ENCODE results near the gene DIP2C.
"Not testable (repeated sequence)": the region's sequence is repeated elsewhere in the genome, so short reads cannot be mapped to it uniquely, and the experiment has no call there.

The DIP2C gene

DNA sequence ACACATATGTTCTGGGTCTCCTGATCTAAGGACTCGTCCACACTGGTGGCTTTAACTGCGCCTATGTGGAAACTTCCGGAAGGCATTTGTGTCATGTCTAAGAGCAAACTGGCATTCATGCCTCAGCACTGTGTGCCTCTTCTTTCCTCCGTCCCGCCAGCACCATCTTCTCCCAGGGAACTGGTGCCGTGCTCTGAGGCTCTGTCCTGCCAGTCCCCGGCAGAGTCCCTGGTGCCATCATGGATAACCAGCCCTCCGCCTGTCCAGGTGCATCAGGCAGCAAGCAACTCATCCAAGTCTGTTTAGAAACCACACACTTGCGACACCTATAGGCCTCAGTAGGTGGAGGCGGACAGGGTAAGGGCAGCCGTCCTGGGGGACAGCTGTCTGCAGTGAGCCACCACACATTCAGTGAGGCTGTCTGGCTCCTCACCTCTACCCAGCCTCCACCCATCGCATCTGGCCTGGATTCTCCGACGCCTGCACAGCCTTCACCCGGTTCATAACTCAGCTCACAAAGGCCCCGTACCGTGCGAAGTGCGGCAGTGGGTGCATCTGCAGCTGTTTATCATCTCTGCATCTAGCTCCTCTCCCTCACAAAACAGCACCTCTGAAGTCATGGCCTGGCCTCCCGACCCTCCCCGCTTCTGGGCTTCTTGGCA is 162.7 kb downstream of the DIP2C start:
- DNase-seq: no peak

DNA sequence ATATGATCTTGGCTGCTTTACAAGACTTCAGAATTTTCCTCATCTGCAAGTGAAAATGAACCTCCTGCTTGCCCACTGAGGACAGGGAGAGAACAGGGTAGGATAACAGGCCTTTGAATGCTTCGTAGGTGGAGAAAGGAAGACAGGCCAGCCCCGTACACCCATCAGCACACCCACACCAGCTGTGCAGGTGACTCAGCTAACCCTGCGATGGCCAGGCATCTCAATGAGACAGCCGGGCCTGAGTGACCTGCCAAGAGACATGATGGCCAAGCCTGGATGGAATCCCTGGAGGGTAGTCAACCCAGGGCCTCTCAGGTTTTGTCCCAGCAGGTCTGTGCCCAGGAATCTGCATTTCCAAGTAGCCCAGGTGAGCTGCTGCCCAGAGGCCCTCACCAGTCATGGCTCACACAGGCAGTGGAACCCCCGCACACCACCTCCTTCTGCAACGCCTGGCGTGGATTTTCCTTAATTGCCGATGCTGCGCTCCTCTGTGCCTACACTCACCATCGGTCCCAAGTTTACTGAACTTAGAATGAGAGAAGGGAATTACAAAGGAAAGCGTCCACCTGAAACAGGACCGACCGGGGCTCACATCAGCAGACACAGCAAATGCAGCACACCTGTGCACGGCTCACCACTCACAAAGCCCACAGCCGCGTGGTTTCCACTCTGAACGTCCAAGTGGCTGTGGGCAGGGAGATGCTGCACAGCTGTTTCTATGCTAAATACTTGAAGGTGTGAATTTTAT is 163.7 kb downstream of the DIP2C start:
- no peak for DNase-seq

DNA sequence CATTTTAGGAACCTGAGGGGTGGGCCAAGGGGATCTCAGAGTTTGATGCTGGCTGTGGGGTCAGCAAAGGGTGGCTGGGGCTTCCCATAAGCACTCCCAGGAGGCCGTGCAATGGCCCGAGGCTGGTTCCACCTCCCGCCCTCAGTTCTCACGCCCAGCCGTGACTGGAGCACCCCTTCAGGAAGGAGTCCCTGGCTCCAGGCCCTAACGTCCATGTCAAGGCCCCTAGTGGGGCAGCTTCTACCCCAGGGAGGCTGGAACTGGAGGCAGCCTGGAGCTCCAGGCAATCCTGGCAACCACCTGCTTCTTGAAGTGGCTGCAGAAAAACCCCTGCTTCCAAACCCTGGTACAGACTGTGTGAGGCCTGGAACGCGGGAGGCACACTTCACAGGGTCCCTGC is 165.5 kb downstream of the DIP2C start:
- no peak for DNase-seq

DNA sequence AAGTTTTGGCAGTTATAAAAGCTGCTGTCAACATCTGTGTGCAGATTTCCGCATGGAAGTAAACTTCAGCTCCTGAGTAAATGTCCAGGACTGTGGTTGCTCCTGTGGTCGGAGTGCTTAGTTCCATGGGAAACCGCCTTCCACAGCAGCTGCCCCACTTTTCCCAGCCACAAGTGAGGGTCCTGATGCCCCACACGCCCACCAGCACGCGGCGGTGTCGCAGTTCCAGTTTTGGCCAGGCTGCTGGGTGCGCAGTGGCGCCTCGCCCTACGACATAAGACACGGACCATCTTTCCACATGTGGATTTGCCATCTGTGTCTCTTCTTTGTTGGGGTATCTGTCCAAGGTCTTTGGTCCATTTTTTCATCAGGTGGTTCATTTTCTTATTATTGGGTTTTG is 167.1 kb downstream of the DIP2C start:
- no peak for DNase-seq

DNA sequence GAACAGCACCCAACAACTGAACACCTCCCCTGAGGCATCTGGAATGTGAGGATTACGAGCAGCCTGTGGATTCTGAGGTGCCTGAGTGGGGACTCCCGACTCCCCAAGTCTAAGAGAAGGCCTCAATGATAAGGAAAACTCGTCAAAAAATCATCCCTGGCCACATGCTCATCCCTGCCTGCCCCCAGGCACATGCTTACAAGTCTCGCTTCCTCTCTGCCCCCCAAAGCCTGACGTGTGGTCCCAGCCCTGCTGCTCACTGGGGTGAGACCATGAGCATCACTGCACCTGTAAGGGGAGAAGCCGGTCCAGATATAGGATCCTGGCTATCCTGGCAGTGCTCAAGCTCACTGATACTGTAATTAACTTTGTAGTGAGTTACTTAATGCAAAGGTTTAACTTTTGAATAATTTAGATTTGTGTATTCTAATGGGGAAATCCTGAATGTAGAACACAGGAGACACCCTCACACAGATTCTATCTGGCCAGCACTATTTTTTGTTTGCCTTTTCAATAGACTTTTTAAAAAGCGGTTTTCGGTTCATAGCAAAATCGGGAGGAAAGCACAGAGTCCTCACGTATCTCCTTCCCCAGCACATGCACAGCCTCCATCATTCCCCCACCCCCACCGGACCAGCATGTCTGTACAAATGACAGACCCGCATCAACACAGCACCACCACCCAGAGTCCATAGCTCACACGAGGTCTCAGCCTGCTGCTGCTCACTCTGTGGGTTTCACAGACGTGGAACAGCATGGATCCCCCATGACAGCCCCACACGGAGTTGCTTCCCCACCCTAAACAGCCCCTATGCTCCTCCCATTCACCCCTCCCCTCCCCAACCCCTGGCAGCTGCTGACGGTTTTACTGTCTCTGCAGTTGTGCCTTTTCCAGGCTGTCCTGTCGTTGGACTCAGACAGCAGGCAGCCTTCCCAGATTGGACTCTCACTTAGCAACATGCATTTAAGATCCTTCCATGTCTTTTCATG is 167.9 kb downstream of the DIP2C start:
- DNase-seq: no peak

DNA sequence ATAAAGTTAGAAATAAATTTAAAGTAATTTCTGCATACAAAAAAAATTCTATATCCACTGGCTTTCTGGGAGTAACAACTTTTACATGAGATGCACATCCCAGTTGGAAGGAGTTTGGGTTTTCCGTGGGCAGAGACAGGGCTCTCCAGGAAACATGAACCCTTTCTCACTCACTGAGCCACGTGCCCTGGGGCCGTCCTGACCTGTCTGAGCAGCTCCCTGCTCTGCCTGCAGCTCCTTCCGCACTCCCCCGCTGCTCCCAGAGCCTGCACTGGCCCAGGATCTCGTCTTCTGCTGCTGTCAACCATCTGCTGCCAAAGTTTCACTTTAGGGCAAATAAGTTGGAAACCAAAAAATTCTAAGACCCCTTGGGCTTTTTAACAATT is 169.1 kb downstream of the DIP2C start:
- DNase-seq: no peak

DNA sequence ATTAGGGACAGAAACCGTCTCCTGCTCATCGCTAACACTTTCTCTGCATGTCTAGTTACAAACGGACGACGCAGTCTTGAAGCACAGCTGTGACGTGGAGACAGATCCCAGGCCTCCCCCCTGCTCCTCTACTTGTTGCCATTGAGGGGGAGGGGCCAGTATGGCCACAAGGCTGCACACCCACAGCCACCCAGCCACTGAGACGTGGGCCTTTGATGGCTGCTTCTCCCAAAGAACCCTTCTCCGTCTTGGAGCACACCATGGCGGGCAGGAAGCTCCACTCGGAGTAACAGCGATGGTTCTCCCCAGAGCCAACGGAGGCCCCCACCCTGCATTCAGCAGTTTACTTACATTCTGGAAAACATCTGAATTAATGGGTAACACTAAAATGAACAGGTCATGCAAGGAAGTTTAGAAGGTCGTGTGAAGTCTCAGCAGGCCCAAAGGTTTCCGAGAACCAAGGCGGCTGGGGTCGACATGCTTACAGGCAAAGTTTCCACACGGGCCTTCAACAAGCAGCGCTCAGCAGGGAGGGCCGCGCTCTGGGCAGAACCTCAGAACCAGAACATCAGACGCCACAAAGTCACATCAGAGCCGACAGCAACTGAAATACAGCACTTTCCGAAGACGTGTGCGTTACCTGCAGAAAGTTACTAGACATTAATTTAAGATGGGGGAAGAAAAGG is 169.6 kb downstream of the DIP2C start:
- DNase-seq: no peak

DNA sequence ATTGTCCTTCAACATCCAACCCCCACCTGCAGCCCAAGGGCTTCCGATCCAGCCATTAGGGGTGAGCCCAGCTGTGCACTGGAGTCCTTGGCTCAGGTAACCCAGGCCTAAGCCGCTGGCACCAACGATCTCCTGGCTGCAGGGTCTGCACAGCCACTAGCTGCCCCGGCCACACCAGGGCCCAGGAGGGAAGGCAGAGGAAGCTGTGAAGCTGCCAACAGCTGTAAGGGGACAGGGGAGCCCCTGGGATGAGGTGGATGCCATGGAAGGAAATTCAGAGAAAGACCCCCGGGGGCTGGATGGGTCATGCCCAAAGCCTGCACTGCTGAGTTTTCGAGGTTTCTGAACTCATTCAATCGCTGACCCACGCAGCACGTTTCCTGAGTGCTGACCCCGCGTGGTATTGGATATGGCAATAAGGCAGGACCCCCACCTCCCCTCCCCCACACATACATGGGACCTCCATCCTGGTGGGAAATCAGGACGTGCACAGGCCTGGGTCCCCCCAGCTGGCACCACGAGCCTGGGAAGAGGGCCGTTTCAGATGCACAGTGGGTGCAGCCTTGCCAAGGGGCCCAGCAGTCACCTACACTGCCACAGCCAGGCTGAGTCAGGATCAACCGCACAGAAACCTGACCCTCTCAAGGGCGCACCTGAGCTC is 170.3 kb downstream of the DIP2C start:
- DNase-seq: no peak

DNA sequence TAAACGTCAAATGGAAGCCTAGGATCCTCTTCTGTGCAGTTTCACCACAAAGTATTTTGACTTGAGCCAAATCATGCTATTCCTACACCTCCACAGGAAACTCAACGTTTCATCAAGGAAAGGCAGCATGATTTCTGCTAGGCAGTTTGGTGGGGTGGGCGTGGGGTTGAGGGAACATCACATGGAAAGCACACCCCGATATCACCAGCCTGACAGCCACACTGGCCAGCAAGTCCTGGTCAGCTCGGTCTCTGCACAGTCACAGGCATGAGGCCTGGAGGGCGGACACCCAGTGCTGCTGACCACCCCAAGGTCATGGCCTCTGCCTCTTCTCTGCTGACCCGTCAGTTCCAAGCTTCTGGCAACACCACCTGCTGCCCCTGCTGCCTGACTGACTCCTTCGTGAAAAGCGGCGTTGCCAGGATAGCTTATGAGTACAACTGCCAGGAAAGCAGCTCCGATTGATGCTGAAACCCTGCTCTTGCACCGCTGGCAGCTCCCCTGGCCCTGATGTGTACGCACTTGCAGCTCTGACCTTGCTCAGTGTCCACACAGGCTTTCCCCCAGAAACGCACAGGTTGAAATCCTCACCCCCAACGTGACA is 171.5 kb downstream of the DIP2C start:
- DNase-seq: no peak

DNA sequence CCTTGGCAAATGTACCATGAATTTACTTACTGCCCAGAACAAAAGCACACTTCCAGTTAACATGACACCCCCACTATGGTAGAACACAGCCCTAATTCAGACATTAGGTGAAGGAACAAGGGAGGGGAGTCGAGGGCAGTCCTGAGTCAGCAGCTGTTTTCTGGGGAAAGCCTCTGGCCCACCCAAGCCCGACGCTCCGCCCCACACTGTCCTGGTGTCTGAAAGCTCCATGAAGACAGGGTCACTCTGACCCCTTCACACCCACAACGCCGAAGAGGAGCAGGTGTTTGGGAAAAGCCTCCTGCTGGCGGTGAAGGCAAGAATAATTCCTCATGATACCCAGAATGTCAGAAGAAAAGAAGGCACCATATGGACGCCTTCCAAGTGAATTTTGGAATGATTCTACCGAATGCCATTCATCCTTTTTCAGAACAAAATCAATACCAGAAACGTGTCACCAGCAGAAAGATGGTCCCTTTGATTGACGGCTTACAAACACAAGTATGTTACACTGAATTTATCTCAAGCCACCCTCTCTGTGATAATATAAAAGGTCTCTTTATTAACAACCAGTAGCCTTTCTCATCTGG is 172.1 kb downstream of the DIP2C start:
- DNase-seq: no peak

DNA sequence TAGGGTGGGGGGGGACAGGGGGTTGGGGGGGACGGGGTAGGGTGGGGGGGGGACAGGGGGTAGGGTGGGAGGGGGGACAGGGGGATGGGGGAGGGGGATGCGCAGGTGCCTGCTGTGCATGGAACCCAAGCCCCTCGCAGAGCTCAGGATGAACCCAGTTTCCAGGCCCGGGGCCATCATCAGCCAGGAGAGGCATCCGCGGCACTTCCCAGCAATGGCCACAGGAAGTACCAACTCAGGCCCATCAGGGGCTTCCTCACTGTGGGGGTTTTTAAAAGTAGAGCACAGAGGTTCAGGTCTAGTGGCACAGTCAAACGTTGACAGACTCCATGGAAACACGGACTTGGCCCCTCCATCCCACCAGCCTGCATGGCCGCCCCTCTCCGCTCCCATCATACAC is 172.7 kb downstream of the DIP2C start:
- DNase-seq: no peak

DNA sequence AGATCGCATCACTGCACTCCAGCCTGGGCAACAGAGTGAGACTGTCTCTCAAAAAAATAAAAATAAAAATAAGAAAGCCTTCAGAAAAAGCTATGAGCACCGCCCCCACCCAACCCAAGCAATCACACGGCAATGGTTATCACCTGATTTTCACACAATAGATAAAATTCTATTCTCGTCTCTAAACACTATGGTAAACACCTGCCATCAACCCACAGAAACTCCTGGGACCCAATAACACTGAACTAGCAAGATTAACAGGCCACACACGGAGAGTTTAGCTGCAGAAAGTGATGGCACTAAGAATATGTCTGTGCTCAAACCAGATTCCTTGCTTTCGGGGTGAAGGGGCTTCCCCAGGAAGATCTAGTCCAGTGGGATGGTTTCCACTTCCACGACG is 173.8 kb downstream of the DIP2C start:
- no peak for DNase-seq

DNA sequence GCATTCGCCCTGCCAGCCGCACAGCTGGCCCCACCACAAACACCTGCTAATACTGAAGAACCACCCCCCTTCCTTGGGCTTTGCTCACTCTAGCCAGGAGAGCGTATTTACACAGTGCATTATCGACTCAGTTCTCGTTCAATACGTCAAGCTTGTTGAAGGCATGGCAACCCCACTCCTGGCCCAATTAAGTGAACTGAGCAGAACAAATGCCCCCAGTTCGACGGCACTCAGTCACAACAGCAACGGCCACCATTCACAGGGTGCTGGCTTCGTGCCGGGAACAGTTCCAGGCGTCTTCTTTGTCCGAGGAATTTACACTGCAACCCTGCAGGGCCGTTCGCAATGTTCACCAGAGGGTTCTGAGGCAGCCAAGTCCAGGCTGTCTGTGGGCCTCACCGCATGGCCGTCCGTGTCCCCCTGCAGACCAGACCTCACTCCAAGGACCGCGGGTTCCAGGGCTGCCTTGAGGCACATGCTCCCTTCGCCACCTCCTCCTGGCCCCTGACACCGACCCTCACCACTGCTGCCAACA is 175.3 kb downstream of the DIP2C start:
- no peak for DNase-seq

DNA sequence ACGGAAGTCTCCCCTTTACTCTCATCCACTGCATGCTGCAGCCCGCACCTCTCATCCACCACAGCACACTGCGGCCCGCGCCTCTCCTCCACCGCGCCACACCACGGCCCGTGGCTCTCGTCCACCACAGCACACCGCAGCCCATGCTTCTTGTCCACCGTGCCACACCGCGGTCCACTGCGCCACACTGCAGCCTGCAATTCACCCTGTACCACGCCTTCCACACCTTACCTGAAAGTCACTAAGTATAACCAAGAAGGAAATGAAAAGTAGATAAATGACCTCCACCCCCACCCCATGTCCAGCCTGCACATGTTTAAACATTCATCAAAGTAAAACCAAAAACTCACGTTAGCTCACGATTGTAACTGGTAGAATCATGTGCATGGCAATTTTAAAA is 176.1 kb downstream of the DIP2C start:
- DNase-seq: no peak

DNA sequence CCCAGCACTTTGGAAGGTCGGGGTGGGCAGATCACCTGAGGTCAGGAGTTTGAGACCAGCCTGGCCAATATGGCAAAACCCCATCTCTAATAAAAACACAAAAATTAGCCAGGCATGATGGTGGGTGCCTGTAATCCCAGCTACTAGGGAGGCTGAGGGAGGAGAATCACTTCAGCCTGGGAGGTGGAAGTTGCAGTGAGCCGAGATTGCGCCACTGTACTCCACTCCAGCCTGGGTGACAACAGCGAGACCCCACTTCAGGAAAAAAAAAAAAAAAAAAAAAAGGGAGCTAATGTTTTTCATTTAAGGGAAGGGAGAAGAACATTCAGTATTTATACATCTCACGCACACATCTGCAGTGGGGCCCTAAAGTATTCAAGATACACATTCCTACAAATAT is 176.8 kb downstream of the DIP2C start:
- DNase-seq: not testable (repeated sequence)

DNA sequence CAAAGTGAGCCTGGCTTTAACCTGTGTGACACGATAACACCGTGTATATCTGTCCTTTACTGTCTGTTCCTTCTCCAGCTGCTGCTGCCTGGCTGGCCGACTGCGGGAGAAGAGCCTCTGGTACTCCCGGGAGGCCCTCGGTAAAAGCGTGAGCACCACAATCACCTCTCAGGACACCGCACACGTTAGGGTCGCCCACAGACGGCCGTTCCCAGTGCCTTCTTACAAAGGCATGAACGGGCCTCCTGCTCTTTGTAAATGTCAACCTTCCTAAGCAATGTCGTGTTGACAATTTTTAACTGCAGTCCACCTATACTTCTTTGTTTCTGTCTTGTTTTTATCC is 177.6 kb downstream of the DIP2C start:
- no peak for DNase-seq

DNA sequence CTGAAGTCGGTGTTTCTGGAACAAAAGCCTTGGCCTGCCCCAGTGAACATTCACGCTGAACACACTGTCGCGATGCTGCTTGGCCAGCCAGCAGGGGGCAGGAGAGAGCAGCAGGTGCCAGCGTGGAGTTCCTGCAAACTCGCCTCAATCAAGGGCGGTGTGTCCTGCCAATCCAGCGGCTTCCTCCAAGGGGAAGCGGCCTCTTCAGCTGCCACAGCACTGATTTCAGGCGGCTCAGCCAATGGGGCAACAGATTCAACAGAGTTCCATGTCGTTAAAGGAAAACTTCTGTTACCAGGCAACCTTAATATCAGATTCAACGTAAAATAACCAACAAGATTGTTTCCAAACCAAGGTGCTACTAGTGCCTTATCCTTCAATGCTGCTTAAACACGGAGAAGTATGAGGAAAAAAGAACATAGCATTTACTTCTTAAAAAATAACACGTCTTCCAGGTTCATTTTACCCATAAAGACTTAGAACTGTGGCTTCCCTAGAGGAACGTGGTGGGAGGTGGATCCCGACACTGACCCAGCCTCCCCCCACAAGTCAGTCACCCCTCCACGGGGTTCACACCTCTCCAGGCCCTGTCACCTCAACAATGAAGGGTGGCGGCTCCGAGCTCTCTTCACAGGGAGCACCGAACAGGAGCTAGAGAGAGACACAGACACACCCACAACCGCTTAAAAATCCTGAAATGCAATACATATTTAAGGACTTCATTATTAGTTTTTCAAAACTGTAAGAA is 178.2 kb downstream of the DIP2C start:
- DNase-seq: peak; percentile 62

DNA sequence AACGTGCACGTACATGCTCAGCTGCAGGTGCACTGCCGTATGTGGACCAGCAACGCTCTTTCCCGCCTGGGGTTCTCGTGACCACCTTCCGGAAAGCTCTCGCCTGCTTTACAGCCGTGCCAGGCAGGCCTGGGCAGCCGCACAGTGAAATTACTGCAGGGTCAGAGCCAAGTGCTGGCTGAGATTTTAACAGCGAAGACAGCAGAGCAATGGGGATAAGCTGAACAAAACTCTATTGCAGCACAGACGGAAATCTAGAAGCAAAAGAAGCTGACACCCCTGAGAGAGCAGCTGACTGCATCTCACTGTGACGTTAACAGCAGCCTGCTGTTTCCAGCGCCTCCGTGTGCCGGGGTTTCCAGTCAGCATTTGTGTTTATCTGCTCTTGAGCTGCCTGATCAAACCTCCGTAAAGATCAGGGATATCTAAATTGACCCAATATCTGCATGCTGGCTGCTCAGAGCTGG is 179.0 kb downstream of the DIP2C start:
- no peak for DNase-seq

DNA sequence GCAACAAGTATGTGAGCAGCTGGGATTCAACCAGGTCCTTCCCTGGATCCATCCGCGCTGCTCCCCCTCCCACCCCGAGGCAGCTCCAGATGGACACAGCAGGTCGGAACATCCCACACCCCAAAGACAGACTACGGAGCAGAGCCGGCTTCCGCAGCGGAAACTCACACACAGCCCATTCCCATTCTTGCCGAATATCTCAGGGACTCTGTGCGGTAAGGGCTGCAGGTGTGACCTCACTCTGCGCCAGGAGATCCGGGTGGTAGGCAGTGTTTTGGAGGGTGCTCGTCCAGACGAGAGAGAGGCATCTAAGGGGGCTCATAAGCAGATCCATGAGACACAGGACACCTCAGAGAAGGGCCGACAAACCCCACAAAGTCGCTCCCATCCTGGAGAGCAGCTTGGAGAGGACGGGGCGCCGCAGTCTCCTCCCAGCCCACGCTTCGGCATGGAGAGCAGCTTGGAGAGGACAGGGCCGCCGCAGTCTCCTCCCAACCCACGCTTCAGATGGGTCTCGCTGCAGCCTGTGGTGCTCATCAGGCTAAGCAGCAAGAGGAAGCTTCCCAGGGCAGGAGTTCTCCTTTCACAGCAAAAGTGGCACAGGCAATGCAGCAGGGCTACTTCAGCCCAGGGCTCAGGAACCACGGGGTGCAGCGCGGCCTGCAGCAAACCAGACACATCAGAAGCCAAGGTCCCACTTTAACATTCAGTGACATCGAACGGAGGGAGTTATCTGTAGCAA is 179.9 kb downstream of the DIP2C start:
- no peak for DNase-seq

DNA sequence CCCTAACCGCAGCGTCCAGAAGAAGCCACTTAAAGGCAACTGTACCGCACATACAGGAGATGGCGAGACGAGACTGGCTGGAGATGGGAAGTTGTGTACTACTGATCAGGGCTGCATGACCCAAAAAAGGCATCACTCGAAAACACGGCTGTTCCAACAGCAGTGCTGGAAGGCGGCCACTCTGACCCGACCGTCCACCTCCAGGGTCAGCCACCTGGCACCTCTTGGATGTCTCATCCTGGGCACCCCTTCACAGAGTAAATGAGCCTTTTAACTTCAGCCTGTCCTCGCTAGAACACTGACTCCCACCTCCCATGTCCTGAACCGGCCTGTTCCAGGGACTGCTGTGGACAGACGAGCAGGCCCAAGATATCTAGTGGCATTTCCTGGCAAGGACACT is 180.7 kb downstream of the DIP2C start:
- DNase-seq: no peak

All from GOT3 (cell line).